Esophagus muscularis mucosa (tissue), 4 donors: ENCODE results near the gene SLC30A10. TPM values are rescaled to one million over a fixed set of nuclear protein-coding genes. Genes with fewer than 3 reads are reported as not detected.
A peak's percentile ranks its signal among the peaks of the same experiment; 100 is the strongest.

Source experiments
- DNase-seq: peaks from one replicate; pipeline ENCODE4 v3.0.0-alpha.2; 2017; ENCODE audit errors: extremely low spot score
- H3K27ac ChIP-seq, 4 donors: fragments of 200-600 bp; sonication (generic); replicated peaks in 1 of 4; 1 replicate in 3 of 4; 2 replicates in 1 of 4; pipeline ENCODE4 v1.5.1; 2016 to 2019; ENCODE audit warnings: mild to moderate bottlenecking in 1 of 4
- H3K27me3 ChIP-seq, 4 donors: fragments of 200-600 bp; sonication (generic); one replicate each; pipeline versions ENCODE4 v1.5.1 to v1.6.0; 2016 to 2019
- H3K36me3 ChIP-seq, 4 donors: fragments of 200-600 bp; sonication (generic); one replicate each; pipeline ENCODE4 v1.5.1; 2016 to 2019
- H3K4me1 ChIP-seq, 4 donors: fragments of 200-600 bp; sonication (generic); one replicate each; pipeline ENCODE4 v1.5.1; 2016 to 2019
- H3K4me3 ChIP-seq, 4 donors: fragments of 200-600 bp; sonication (generic); 1 replicate in 2 of 4; 2 replicates in 2 of 4; pipeline ENCODE4 v1.5.1; 2016 to 2019; ENCODE audit warnings: mild to moderate bottlenecking in 4 of 4, moderate library complexity in 1 of 4
- H3K9me3 ChIP-seq, 4 donors: fragments of 200-600 bp; sonication (generic); 1 replicate in 3 of 4; 2 replicates in 1 of 4; pipeline ENCODE4 v1.5.1; 2016 to 2019
- CTCF ChIP-seq, 3 experiments: fragments of 200-600 bp in 2 of 3; fragments of 450-650 bp in 1 of 3; sonication (generic) in 2 of 3; IDR thresholded peaks; one replicate each; pipeline ENCODE4 v1.5.1; 2017 to 2019; ENCODE audit warnings: antibody characterized with exemption in 3 of 3, mild to moderate bottlenecking in 2 of 3, moderate library complexity in 1 of 3
- EP300 ChIP-seq: sonication (generic); formaldehyde crosslinking; IDR thresholded peaks from one replicate; pipeline ENCODE4 v1.6.1; 2017; ENCODE audit warnings: antibody characterized with exemption
- POLR2A ChIP-seq: fragments of 450-650 bp; IDR thresholded peaks from one replicate; pipeline ENCODE4 v1.6.1; 2017; ENCODE audit warnings: antibody characterized with exemption, moderate library complexity, mild to moderate bottlenecking, low read depth
- POLR2AphosphoS5 ChIP-seq, 2 donors: sonication (generic); formaldehyde crosslinking; IDR thresholded peaks; one replicate each; pipeline ENCODE4 v1.6.1; 2017; ENCODE audit warnings: antibody characterized with exemption in 2 of 2
- WGBS: methylation state at CpG from one replicate; pipeline ENCODE4 v1.1.5; 2018; 5-methylcytosine and 5-hydroxymethylcytosine counted together
- intact Hi-C: fragments of 100-400 bp; cut with DNase I; formaldehyde crosslinking; loops from one replicate; pipeline ENCODE4 v1.15.1; 2023
- total RNA-seq, 4 donors: library from RNA; depleted of rRNA; stranded (reverse); fragments of >200 nt; gene quantifications; one replicate each; pipeline versions ENCODE4 v1.1.0 to v1.2.1, GENCODE V29; 2016

The SLC30A10 gene
- total RNA-seq, 4 donors from 2014 or later = not detected

DNA sequence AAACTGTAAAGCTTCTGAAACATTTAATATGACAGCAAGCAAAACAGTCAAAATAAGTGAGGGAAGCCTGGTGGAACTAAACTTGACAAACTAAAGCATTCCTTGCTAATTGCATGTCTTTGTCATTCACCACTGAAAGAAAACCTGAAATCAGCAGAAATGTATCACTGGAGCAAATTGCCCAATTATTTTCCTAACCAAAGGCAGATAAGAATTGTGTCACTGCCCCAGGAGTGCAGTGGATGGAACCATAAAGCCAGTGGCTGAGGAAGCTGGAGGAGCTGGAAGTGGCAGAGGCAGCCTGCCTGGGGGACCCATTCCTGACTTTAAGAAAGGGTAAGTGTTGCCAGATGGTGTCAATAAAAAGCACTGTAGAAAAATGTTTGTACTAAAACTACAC, 2.7 kb upstream of the SLC30A10 start:
- Histone ChIP-seq H3K27ac (no peak overlapping the region), H3K4me1 (peaks cover 6 to 13% (median 13%) of the 10 kb centered on the region in 4 donors)
- intact Hi-C loops = no loop called here

DNA sequence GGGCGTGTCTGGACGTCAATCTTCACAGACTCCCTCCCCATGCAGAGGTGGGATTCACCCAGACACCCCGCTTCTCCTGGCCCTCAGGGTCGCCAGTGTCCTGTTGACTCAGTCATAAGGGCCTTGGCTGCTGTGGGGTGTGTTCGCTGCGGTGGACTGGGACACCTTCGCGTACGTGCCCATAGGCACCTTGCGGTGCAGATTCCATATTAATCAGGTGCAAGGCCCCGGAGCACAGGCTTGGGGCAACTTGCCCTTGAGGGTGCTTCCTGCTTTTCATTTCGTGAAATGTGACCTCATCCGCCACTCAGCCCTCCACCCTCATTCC, 398 bp upstream of the SLC30A10 start:
- Histone ChIP-seq H3K27ac (no peak overlapping the region), H3K9me3 (no peaks in the 10 kb centered on the region), H3K36me3 (no peaks in the 10 kb centered on the region), H3K4me1 (peaks cover 6 to 13% (median 13%) of the 10 kb centered on the region in 4 donors), H3K27me3 (peaks cover 0 to 40% (median 12%) of the 10 kb centered on the region in 4 donors), H3K4me3 (peak overlapping the region; percentile 38 to 48 (median 45))
- WGBS = 68% methylated on average over 6 of the region's 13 CpGs
- intact Hi-C loops = no loop called here
- peak; percentile 86 for DNase-seq
- no peak for TF ChIP-seq CTCF (IDR thresholded peaks at IDR 0.05)
- no peak for TF ChIP-seq EP300
- TF ChIP-seq POLR2AphosphoS5 (IDR thresholded peaks at IDR 0.05) = no peak
- TF ChIP-seq POLR2A = no peak

More for the DNA sequence above, 2.7 kb upstream of the SLC30A10 start:
- Histone ChIP-seq H3K9me3 (no peaks in the 10 kb centered on the region), H3K36me3 (no peaks in the 10 kb centered on the region), H3K27me3 (peaks cover 0 to 39% (median 12%) of the 10 kb centered on the region in 4 donors), H3K4me3 (no peak overlapping the region)
- TF ChIP-seq POLR2A = no peak
- no peak for TF ChIP-seq CTCF (IDR thresholded peaks at IDR 0.05)
- TF ChIP-seq POLR2AphosphoS5 (IDR thresholded peaks at IDR 0.05) = no peak
- no peak for TF ChIP-seq EP300
- no peak for DNase-seq

- 21% methylated on average over 28 of the region's 31 CpGs for WGBS
- TF ChIP-seq POLR2AphosphoS5 (IDR thresholded peaks at IDR 0.05) (no peak), POLR2A (no peak), EP300 (no peak), CTCF (IDR thresholded peaks at IDR 0.05) (no peak)
- Histone ChIP-seq H3K27me3 (peaks cover 0 to 40% (median 12%) of the 10 kb centered on the region in 4 donors), H3K36me3 (no peaks in the 10 kb centered on the region), H3K9me3 (no peaks in the 10 kb centered on the region), H3K27ac (no peak overlapping the region), H3K4me1 (peaks cover 6 to 13% (median 13%) of the 10 kb centered on the region in 4 donors), H3K4me3 (peak overlapping the region; percentile 38 to 48 (median 45))
- peak; percentile 62 for DNase-seq
- intact Hi-C loops = no loop called here
These were observed 930 bp downstream of the SLC30A10 start for GRCh38 chr1:219927298-219927955.

GRCh38 chr1:219926363-219926998, 1.9 kb downstream of the SLC30A10 start:
- WGBS = 96% methylated on average over 5 of the region's 6 CpGs
- intact Hi-C loops = no loop called here
- Histone ChIP-seq H3K9me3 (no peaks in the 10 kb centered on the region), H3K27me3 (peaks cover 0 to 40% (median 12%) of the 10 kb centered on the region in 4 donors), H3K27ac (no peak overlapping the region), H3K4me3 (no peak overlapping the region), H3K36me3 (no peaks in the 10 kb centered on the region), H3K4me1 (peaks cover 6 to 13% (median 13%) of the 10 kb centered on the region in 4 donors)
- DNase-seq = peak; percentile 47
- TF ChIP-seq EP300 (no peak), POLR2AphosphoS5 (IDR thresholded peaks at IDR 0.05) (no peak), CTCF (IDR thresholded peaks at IDR 0.05) (no peak), POLR2A (no peak)
